NCI-H460 (cell line): ENCODE measurements around the gene HSPA12B. TPM values are rescaled to one million over a fixed set of nuclear protein-coding genes. Genes with fewer than 3 reads are reported as not detected.

Source experiments
- DNase-seq: peaks from one replicate; pipeline ENCODE4 v3.0.0-alpha.2; 2016; ENCODE audit warnings: low read depth; ENCODE audit errors: extremely low read depth
- total RNA-seq: library from RNA; depleted of rRNA; stranded (reverse); fragments of >200 nt; shearing (Covaris generic); gene quantifications from 2 replicates; pipeline ENCODE4 v1.2.3, GENCODE V29; 2014

Gene HSPA12B
- total RNA-seq, 1 experiment from 2014 or later, result not detected

- DNase-seq, result no peak
Observed at GRCh38 chr20:3704087-3704486, 28.4 kb upstream of the HSPA12B start.

DNA sequence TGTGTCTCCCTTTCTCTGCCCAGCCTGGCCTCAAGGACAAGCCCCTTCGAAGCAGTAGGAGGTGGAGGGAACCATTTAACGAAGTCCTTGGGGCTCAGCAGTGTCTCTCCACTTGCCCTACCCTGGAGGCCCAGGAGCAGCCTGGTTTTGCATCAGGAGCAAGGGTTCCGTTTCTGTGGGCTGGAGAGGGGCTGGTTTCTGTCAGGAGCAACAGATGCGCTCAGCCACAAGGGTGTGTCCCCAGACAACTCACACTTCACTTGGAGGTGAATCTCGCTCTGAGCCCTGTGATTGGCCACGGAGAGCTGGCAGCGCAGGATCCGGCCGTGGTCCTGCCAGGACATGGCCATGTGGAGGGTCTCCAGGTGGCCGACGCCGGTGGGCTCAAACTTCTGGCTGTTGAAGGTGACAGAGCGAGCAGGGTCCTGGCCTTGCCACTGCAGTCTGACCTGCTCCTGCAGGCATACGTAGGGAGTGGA, 27.0 kb upstream of the HSPA12B start:
- no peak for DNase-seq

DNA sequence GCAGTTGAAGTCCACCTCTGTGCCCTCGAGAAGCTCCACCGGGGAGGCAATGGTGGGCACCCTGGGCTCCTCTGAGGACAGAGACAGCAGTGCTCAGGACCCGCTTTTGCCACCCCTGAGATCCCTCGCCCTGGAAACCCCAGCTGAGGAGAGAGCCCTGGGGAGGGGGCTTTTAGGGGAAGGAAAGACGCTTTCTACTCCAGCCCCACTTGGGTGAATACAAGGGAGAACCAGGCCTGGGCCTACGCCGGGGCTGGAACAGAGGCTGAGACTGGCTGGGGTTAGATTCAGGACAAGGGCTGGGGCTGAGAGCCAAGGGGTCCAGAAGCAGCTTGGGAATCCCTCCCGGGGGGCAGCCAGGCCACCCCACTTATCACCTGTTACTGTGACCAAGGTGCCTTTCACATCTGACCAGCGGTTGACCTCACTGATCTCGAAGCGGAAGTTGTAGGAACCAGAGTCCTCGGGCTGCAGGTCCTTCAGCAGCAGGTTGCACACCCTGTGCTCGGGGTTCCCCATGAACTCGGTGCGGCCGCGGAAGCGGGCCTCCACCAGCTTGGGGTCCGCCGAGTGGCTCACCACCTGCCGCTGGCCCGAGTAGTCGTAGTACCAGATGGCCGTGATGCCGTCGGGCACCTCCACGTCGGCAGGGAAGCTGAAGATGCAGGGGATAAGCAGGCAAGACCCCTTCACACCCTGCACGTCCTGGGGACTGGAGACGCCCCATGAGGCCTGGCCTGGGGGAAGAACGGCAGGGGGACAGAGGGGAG, 26.3 kb upstream of the HSPA12B start:
- DNase-seq, result no peak

DNA sequence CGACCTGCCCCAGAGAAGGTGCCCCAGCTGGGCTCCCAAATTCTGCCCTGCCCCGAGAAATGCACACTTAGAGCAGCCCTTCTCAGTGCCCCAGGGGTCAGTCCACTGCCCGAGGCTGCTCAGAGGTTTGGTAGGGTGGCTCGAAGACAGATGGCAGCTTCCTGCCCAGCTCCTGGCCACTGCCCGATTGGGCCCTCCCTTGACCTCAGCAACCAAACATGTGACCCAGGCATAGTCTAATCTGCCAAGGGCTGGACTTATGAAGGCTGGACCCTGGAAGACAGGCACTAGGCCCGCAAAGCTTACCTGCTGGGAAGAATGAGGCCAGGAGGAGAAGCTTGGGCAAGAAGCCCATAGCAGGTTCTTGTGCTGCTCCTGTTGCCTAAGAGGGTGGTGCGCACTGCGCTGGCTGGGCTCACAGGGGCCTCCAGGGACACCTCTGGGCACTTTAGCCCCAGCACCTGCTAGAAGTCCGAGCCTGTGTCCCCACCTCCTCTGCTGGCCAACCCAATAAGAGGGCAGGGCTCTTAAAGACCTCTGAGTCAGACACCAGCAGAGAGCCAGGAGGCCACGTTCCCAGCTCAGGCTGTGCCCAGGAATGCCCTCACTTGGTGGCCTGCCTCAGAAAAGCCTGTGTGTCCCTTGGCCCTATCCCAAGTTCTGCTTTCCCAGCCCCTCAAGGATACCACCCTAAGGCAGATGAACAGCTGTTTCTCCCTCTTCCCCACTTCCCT, 25.5 kb upstream of the HSPA12B start:
- no peak for DNase-seq

DNA sequence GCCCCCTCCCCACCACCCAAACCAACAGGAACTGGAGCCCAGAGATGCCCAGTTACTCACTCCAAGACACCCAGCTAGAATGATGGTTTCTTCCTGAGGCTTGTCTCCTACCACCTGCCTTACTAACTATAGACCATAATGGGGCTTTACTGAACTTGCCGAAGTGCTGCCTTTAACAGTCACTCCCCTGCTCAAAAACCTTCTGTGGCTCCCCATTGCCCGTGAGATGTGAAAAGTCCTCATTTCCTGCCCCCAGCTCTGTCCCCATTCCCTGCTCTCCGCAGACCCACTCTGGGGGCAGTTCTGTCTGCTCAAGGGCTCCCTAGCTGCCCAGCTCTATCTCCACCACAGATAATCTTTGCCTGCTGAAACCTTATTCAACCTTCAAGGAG, 25.0 kb upstream of the HSPA12B start:
- DNase-seq, result no peak

DNA sequence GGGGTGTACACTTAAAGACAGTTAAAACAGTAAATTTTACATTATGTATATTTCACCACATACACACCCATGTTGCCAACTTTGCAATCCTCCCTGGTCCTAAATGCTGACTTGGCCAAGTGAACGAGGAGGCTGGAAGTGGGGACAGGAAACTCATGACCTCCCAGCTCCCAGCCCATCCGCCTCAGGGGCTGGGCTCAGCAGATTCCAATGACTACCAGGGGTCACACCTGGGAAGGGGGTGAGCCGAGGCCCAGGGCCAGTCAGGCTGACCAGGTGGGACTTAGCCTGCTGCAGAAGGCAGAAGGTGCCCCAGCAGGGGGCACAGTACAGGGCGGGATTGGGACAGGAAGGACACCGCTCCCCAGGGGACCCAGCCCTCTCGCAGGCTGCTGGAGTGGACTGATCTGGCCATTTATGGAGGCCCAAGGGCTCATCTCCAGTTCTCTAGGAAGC, 22.4 kb upstream of the HSPA12B start:
- DNase-seq, result no peak

DNA sequence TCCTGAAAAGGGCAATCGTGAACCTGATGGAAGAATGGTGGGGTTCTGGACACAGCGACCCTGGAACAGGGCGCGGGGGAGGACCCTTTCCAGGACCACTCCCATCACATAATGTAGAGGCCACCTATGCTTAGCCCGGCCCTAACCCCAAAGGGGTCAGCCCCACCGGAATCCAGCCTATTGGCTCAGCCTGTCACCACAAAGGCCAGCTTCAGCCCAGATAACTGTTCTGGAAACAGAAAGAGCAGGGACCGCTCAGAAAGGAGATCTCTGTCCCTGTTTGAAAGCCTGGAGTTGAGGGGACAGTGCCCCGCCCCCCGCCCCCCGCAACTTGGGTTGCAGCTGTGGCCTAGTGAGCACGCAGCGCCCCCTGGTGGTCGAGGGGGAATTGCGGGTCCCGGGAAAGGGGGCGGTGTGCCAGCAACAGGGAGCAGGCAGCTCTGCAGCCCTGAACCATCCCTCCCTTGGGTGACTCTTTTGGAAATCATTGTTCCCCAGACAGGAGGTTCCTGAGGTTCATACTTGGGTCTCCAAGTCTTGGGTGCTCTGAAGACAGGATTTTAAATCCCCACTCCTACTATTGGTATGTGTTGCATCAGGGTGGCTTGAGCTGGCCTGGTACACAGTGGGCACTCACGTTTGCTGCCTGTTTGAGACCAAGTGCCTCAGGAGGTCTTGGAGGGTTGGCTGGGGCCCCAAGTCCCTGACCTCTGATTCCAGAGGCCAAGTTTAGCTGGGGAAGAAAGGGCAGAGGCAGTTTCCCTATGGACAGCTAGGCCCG, 21.6 kb upstream of the HSPA12B start:
- DNase-seq, result peak; percentile 50

DNA sequence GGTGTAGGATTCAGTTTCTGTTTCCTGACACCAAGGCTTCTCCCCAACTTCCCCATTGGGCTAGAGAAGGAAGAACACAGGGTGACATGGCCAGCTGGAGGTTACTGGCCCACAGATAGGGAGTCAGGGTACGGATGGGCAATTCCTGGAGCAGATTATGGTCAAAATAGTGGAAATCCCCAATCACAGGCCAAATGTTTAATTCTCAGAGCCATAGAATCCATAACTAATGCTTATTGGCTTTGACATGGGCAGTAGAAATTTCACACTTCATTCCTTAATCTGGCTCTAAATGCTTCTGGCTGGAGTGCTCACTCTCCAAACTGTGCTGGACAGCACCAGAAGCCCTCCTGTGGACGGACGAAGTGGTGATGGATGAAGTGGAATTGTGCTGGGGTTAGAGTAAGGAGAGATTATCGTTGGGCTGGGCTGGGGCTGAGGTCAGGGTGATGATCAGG, 21.0 kb upstream of the HSPA12B start:
- DNase-seq, result no peak

DNA sequence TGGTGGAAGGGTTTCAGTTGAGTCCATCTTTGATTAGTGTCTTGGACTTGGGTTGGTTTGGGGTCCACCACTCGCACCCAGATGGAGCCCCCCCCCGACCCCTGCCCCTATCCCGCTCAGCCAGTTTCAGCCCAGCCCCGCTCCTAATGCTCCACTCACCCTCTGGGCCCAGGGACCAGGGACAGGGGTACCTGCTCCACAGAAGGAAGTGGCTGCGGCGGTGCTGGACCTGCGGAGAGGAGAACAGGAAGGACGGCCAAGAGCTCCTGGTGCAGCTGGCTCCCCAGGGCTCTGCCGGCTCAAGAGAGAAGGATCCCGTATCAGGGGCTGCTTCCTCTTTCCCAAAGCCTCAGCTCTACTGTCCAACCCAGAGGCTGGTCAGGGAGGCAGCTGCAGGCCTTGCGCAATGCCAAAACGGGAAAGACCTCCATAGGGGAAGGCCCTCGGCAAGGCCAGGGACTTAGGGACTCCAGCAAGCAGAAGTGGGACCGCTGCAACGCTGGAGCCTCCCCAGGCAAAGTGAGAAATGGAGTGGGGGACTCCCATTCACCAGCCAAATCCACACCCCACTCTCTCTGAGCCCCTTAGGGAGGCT, 20.1 kb upstream of the HSPA12B start, which contains the start of gene SIGLEC1:
Gene SIGLEC1, minus strand, starts transcription at position 322 of the 595 bp plus-strand sequence. CDS start 5,472 bp downstream, outside the sequence.
- DNase-seq, result no peak

DNA sequence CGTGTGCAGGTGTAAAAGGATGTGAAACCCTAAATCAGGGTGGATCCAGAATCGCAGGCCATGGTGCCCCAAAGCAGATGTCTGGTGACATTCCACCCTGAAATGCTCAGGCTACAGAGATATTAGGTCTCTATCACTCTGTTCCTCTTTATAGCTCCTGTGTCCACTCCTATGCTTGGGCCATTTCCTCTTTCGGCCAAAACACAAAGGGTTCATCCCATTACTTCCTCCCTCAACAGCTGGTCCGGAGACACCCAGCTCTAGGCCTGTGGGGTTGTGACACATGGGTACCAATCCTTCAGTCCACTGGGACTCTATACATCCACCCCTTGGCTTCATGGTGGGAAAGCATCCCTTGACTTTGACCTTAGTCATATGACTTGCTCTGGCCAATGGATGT, 18.4 kb upstream of the HSPA12B start:
- DNase-seq, result no peak

DNA sequence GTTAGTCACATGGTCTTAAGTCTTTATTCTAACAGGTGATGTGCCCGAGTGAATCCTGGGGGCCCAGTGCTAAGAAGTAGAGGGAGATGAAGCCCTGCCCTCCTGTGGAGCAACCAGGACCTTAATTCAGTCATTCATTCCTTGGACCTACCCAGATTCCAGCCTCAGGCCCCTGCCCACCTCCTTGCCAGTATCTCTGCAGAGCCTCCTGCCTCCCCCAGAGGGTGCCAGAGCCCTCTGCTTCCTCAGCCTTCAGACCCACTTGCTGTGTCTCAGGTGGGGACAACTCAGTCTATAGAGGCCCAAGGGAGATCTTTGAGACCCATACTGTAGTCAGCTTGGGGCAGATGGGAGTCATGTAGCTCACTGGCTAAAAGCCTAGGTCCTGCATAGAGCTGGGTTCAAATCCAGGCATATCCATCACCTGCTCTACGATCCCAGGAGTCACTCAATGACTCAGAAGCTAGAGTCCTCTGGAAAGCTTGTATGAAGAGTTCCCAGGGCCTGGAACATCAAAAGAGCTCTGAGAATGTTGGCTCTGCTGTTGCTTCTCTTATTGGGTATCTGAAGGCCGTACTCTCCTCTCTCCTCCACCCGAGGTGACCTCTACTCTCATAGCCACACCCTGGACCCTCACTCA, 16.2 kb upstream of the HSPA12B start:
- DNase-seq, result peak; percentile 36

DNA sequence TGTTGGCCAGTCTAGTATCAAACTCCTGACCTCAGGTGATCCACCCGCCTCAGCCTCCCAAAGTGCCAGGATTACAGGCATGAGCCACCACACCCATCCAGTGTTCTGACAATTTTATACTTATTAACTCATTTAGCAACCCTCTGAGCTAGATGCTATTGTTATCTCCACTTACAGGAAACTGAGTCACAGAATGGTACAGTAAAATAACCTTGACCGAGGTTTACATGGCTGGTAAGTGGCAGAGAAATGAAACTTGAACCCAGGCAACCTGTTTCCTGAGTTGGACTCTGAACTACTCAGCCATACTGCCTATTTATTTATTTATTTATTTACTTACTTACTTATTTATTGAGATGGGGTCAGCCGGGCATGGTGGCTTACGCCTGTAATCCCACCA, 13.4 kb upstream of the HSPA12B start:
- no peak for DNase-seq

DNA sequence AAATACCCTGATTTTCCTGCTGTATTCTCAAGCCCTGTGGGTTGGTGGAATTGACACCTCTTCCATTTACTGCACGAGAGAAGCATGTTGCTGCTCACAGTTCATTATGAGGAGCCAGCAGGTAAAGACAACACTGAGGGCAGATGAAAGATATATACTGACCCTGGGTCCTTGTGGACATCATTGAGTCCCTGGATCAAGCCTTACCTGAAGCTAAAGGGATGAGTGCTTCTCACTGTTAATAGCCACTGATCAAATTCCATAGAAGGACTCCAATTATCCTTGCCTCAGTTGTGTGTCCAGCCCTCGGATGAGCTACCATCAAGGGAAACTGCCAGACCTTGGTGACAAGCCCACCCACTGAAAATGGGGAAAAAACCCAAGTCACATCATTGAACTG, 12.4 kb upstream of the HSPA12B start:
- no peak for DNase-seq

DNA sequence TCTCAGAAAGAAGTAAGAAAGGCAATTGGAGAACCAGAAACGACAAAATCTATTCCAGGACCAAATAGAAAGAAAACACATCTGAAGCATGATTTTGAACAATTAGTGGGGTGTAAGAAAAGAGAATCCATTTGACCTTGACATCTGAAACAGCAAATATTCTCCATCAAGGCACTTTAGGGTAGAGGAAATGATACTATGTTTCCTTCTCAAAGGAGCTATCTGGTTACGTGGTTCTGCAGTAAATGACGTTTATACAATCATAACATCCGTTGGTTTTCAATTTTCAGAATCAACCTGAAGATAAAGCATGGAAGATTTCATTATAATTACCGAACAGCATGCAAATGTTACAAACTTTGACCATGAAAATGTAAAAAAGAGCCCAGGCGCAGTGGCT, 11.9 kb upstream of the HSPA12B start:
- DNase-seq, result no peak

GRCh38 chr20:3721912-3722311, 10.6 kb upstream of the HSPA12B start:
- DNase-seq, result no peak

- DNase-seq, result no peak
Observed at GRCh38 chr20:3723284-3723683, 9.2 kb upstream of the HSPA12B start.

- no peak for DNase-seq
Observed at GRCh38 chr20:3724356-3724755, 8.1 kb upstream of the HSPA12B start.

DNA sequence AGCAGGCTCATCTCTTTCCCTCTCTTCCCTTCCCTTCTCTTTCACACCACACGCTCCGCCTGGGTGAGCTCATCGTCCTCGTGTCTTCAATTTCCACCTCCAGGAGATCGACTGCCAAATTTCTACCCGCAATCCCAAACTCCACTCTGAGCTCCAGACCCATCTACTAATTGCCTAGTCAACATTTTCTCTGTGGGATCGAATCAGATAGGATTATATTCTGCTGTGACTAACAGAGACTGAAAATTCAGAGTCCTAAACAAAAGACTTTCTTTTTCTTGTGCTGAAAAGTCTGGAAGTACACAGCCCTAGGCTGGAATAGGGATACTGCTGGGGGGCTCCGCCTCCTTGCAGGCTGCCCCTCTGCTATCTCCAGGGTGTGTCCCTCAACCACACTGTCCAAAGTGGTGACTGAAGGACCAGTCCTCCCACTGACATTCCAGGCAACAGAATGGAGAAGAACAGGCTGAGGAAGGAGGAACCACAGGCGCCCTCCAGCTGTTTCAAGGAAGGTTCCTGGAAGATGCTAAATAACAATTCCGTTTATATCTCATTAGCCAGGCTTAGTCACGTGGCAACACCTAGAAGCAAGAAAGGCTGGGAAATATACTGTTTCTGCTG, 5.0 kb upstream of the HSPA12B start:
- no peak for DNase-seq

DNA sequence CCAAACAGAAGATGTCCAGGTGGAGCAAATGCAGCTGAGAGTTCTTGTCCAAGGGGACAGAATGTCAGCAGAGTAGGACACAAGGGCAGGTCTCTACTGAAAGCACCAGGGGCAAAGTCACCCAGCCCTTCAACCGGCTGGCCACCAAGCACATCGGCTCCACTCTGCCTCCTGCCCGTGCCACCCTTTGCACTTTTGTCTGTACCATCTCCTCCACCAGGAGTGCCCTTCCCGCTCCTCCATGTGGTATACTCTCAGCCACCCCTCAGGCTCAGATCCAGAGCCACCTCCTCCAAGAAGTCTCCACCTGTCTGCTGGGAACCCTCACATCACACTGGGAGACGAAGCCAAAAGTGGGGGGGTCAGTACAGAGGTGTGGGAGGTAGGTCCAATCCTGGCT, 4.1 kb upstream of the HSPA12B start:
- DNase-seq, result no peak

DNA sequence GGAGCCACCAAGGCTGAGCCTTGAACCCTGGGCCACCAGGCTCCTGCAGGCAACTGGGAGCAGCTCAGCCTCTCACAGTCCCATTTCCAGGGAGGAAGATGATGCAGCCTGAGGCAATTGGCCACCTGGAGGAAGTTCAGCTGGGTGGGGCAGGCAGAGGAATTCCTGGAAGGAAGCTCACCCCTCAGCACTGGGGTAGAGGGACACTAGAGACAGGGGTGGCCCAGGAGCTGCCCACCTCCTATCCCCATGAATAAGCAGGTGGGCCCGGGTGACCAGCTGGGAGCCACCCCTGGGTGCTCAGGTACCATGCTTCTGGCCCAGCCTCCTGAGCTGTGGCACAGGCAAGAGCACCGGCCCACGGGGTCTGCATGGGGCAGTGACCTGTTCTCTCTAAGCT, 3.6 kb upstream of the HSPA12B start:
- DNase-seq, result no peak
